Liver (tissue), 10 donors: ENCODE results near the gene MPHOSPH6. TPM values are rescaled to one million over a fixed set of nuclear protein-coding genes. Genes with fewer than 3 reads are reported as not detected.

Experiments
- DNase-seq: peaks from one replicate; pipeline ENCODE4 v3.0.0-alpha.2; 2017; ENCODE audit warnings: low spot score
- H3K27ac ChIP-seq, 2 donors: one replicate each; pipeline ENCODE4 v1.7.0; 2013; ENCODE audit warnings: inconsistent platforms in 2 of 2, low read length in 2 of 2, control low read depth in 1 of 2, low read depth in 1 of 2, mild to moderate bottlenecking in 1 of 2
- H3K27me3 ChIP-seq, 4 donors: one replicate each; pipeline versions ENCODE4 v1.6.1 to v1.7.0; 2013; ENCODE audit warnings: low read length in 3 of 4, inconsistent platforms in 1 of 4, mild to moderate bottlenecking in 1 of 4, moderate library complexity in 1 of 4; ENCODE audit not compliant: control insufficient read depth in 4 of 4, insufficient read depth in 4 of 4
- H3K36me3 ChIP-seq, 4 donors: one replicate each; pipeline versions ENCODE4 v1.6.1 to v1.7.0; 2013; ENCODE audit warnings: low read length in 3 of 4, mild to moderate bottlenecking in 3 of 4, low read depth in 1 of 4, moderate library complexity in 1 of 4; ENCODE audit not compliant: control insufficient read depth in 4 of 4, insufficient read depth in 3 of 4
- H3K4me1 ChIP-seq, 4 donors: one replicate each; pipeline versions ENCODE4 v1.6.1 to v1.7.0; 2013; ENCODE audit warnings: low read length in 3 of 4, mild to moderate bottlenecking in 3 of 4, moderate library complexity in 1 of 4; ENCODE audit not compliant: control insufficient read depth in 4 of 4, insufficient read depth in 4 of 4
- H3K4me3 ChIP-seq, 3 donors: one replicate each; pipeline versions ENCODE4 v1.6.1 to v1.7.0; 2013; ENCODE audit warnings: low read length in 3 of 3, control low read depth in 1 of 3, low read depth in 1 of 3, mild to moderate bottlenecking in 1 of 3
- H3K9ac ChIP-seq, 2 donors: one replicate each; pipeline ENCODE4 v1.7.0; 2013; ENCODE audit warnings: low read length in 2 of 2, mild to moderate bottlenecking in 2 of 2, moderate library complexity in 2 of 2, control low read depth in 1 of 2, low read depth in 1 of 2
- H3K9me3 ChIP-seq, 4 donors: one replicate each; pipeline versions ENCODE4 v1.6.1 to v1.7.0; 2013; ENCODE audit warnings: low read length in 3 of 4; ENCODE audit not compliant: control insufficient read depth in 4 of 4
- FOXA1 ChIP-seq: IDR thresholded peaks from 2 replicates; pipeline ENCODE4 v1.6.1; 2016; ENCODE audit warnings: antibody characterized with exemption
- GABPA ChIP-seq, 2 donors: IDR thresholded peaks in 1 of 2; conservative IDR thresholded peaks in 1 of 2; 2 replicates each; pipeline ENCODE4 v1.6.1; 2016; ENCODE audit warnings: antibody characterized with exemption in 2 of 2, mild to moderate bottlenecking in 1 of 2, moderate library complexity in 1 of 2
- HNF4A ChIP-seq, 2 donors: conservative IDR thresholded peaks; 2 replicates each; pipeline ENCODE4 v1.6.1; 2016; ENCODE audit warnings: antibody characterized with exemption in 2 of 2, mild to moderate bottlenecking in 2 of 2
- HNF4G ChIP-seq: IDR thresholded peaks from 2 replicates; pipeline ENCODE4 v1.6.1; 2016; ENCODE audit warnings: antibody characterized with exemption
- JUND ChIP-seq, 2 donors: IDR thresholded peaks; 2 replicates each; pipeline ENCODE4 v1.6.1; 2016; ENCODE audit warnings: antibody characterized with exemption in 2 of 2
- NR2F2 ChIP-seq: IDR thresholded peaks from 2 replicates; pipeline ENCODE4 v1.6.1; 2016; ENCODE audit warnings: antibody characterized with exemption
- RAD21 ChIP-seq, 2 donors: IDR thresholded peaks; 2 replicates each; pipeline ENCODE4 v1.6.1; 2016; ENCODE audit warnings: antibody characterized with exemption in 2 of 2, mild to moderate bottlenecking in 2 of 2
- SP1 ChIP-seq: IDR thresholded peaks from 2 replicates; pipeline ENCODE4 v1.6.1; 2018; ENCODE audit warnings: antibody characterized with exemption, mild to moderate bottlenecking
- TAF1 ChIP-seq: conservative IDR thresholded peaks from 2 replicates; pipeline ENCODE4 v1.6.1; 2016; ENCODE audit warnings: antibody characterized with exemption, mild to moderate bottlenecking
- YY1 ChIP-seq: IDR thresholded peaks from 2 replicates; pipeline ENCODE4 v1.6.1; 2016; ENCODE audit warnings: antibody characterized with exemption, mild to moderate bottlenecking
- WGBS: extraction: QIAGEN DNeasy Blood & Tissue Kit; methylation state at CpG from one replicate; pipeline ENCODE4 v1.1.7; 2013; 5-methylcytosine and 5-hydroxymethylcytosine counted together
- polyA plus RNA-seq, 2 donors: library from polyadenylated mRNA; stranded (reverse) in 1 of 2; unstranded in 1 of 2; fragments of 200-250 nt in 1 of 2; fragments of >200 nt in 1 of 2; fragmentation: Nextera tagmentation in 1 of 2; extraction: Ambion mirVana in 1 of 2; gene quantifications; one replicate each; pipeline versions ENCODE4 v1.2.1 to v1.2.3, GENCODE V29; 2013 to 2015
- small RNA-seq: library from RNA; depleted of rRNA; stranded (forward); fragments of <200 nt; gene quantifications from one replicate; pipeline ENCODE3, GENCODE V24; 2014
- total RNA-seq, 2 donors: library from RNA; depleted of rRNA; stranded (reverse); fragments of >200 nt; gene quantifications; one replicate each; pipeline ENCODE4 v1.2.3, GENCODE V29; 2014
- TF ChIP-seq, protein P1 (sequence below): fragments of 150-350 bp; IDR thresholded peaks from 2 replicates; pipeline ENCODE4 v1.5.1; 2017; ENCODE audit warnings: improper control_type of control experiment, low read depth, low read length; ENCODE audit not compliant: missing input control
- TF ChIP-seq, protein P2 (sequence below): IDR thresholded peaks from 2 replicates; pipeline ENCODE4 v1.6.1; 2016; ENCODE audit warnings: antibody characterized with exemption
- donor health status: healthy.
- donor health status: healthy.
- donor health status: healthy.
- donor health status: healthy.
- donor health status: healthy.

Gene MPHOSPH6
- total and polyA plus RNA-seq, 4 donors = 7.3 to 15.1 (median 11.3) TPM

DNA sequence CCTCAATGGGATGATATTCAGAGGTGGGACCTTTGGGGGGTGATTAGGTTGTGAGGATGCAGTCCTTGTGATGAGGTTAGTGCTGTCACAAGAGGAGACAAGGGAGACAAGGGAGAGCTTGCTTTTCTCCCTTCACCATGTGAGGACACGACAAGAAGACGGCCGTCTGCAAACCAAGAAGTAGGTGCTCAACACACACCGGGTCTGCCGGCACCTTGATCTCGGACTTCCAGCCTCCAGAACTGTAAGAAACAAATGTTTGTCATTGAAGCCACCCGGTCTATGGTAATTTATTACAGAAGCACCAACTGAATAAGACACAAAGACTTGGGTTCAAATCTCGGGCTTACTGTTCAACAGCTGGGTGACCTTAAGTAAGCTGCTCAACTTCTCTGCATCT lies 64.9 kb downstream of the MPHOSPH6 start:
- Histone ChIP-seq H3K27ac (no peak overlapping the region), H3K36me3 (no peaks in the 10 kb centered on the region), H3K9me3 (no peaks in the 10 kb centered on the region), H3K4me1 (no peaks in the 10 kb centered on the region), H3K27me3 (no peaks in the 10 kb centered on the region), H3K4me3 (no peak overlapping the region), H3K9ac (no peak overlapping the region)
- WGBS = 94% methylated on average over 8 of the region's 8 CpGs
- DNase-seq = no peak
- TF ChIP-seq FOXA1 = no peak
- TF ChIP-seq TAF1 = no peak
- TF ChIP-seq HNF4G = no peak
- no peak for TF ChIP-seq SP1
- TF ChIP-seq, protein P1, sequence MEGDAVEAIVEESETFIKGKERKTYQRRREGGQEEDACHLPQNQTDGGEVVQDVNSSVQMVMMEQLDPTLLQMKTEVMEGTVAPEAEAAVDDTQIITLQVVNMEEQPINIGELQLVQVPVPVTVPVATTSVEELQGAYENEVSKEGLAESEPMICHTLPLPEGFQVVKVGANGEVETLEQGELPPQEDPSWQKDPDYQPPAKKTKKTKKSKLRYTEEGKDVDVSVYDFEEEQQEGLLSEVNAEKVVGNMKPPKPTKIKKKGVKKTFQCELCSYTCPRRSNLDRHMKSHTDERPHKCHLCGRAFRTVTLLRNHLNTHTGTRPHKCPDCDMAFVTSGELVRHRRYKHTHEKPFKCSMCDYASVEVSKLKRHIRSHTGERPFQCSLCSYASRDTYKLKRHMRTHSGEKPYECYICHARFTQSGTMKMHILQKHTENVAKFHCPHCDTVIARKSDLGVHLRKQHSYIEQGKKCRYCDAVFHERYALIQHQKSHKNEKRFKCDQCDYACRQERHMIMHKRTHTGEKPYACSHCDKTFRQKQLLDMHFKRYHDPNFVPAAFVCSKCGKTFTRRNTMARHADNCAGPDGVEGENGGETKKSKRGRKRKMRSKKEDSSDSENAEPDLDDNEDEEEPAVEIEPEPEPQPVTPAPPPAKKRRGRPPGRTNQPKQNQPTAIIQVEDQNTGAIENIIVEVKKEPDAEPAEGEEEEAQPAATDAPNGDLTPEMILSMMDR = no peak
- no peak for TF ChIP-seq NR2F2
- no peak for TF ChIP-seq GABPA (IDR thresholded peaks at IDR 0.05 in 1 of 2, conservative IDR thresholded peaks at IDR 0.05 in 1 of 2)
- TF ChIP-seq, protein P2, sequence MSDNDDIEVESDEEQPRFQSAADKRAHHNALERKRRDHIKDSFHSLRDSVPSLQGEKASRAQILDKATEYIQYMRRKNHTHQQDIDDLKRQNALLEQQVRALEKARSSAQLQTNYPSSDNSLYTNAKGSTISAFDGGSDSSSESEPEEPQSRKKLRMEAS = no peak
- no peak for TF ChIP-seq RAD21 (IDR thresholded peaks at IDR 0.05)
- TF ChIP-seq YY1 = no peak
- no peak for TF ChIP-seq HNF4A (conservative IDR thresholded peaks at IDR 0.05)
- no peak for TF ChIP-seq JUND (IDR thresholded peaks at IDR 0.05)

Small RNAs within 50 kb of the gene (small RNA-seq; reads per million reads assigned to genes)
- gene RN7SKP190 = not detected

Other genes with a start within 250 kb of the MPHOSPH6 start
- gene SDR42E1, start 158.8 kb downstream of the MPHOSPH6 start, total RNA-seq = 1 to 10 TPM; 3.0 to 6.5 TPM
- gene SDR42E1, start 158.8 kb downstream of the MPHOSPH6 start, polyA plus RNA-seq = 1 to 10 TPM; 1.9 to 3.5 TPM
- 100 to 1,000 TPM in 1 of 2 donors, 10 to 100 TPM in 1; 47.7 to 126 TPM for gene HSD17B2, start 135.0 kb downstream of the MPHOSPH6 start, total RNA-seq
- 100 to 1,000 TPM in 1 of 2 donors, 10 to 100 TPM in 1; 83.4 to 123 TPM for gene HSD17B2, start 135.0 kb downstream of the MPHOSPH6 start, polyA plus RNA-seq